NCI-H69 (cell line): ENCODE results near the gene NANOS1.

Source experiments
- DNase-seq: peaks from one replicate; lab custom pipeline; 2025; lab: John Stamatoyannopoulos, UW

NANOS1 gene

DNA sequence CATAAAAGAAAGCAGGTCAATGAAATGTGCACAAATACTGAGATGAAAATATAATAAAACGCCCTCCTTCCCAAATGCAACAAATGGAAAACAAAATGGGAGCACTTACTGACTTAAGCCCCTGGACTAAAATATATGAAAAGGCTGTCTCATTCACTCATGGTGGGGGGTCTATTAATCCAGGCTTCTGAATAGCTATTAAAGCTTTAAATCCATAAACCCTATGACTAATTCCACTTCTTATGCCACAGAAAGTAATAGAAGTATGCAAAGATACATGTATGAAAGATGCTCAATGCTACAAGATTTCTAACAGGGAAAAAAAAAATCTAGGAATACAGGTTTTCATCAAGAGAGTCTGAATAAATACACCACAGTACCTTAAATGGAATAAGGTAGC lies 30.6 kb downstream of the NANOS1 start:
- DNase-seq: no peak

DNA sequence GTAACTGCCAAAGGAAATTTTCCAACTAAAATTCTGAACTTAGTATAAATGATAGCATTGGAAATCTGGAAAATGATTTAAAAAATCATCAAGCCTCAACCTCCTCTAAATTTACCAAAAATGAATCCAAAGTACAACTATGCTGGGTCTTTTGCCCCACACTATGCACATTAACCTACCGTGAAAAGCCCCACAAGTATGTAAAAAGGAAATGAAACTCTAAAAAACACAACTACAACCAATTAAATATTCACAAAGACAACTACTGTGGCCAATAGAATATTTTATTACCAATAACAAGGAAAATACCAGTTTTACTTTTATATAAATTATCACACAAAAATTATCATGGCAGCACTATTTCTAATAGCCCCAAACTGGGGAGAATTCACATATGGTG lies 31.8 kb downstream of the NANOS1 start:
- no peak for DNase-seq

DNA sequence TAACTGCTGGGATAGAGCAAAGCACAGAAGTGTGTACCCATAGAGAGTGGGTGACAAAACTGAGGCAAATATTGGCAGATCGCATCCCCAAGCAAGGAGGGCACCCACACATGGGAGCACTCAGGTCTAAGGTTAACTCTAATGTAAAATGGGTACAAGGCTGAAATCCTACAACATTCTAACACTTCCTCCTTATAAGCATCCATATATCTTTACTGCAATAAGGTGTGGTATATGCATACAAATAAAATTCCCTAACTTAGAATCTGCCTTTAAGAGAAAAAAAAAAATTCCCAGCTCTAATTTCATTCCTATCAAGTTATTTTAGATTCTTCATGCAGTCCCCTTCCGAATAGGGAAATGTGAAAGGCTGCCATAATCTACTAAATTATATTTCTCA lies 32.4 kb downstream of the NANOS1 start:
- no peak for DNase-seq

DNA sequence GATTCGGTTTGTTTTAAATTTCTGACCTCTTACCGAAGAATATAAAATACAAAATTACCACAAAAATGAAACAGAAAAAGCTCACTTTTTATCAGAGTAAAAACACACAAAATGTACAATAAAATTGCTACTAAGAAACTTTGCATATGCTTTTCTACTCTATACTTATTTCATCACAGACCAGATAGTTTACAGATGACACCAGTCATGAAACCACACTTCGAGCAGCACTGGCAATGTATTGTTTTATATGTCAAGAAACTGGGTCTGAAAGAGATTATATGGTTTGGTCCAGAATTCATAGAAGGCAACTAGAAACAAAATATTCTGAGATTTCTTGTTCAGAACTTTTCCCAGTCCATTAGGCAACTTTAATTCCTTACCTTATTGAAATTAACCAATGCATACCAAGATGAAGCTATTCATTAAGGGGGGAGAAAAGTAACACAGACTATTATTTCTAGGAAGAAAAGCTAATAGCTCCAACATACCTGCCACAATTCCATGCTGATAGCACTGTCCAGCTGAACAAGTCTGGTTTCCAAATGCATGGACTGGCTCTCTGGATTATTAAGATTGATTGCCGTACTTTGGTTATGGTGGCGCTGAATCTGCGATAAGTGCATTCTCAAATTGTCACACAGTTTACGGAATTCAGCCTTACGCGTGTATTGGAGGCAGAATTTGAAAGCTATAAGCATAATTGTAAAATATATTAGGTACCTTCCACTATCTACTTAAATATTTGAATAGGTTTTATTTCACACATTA lies 41.1 kb downstream of the NANOS1 start:
- DNase-seq: no peak

DNA sequence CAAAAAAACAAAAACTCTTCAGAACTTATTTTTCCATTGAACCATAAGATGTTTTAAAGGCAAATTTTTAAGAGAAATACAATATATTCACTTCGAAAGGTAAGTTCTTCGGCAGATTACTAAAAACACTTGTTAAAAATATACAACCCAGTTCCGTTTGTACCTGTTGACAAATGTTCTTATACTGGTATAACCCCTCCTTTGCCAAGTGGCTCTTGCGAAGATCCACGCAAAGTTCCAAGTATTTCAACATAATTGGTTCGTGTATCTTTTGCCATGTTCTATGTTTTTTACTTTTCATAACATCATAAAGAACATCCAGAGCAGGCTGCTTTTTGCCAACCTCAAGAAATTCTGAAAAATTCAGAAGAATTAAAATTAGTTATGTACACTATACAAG lies 44.1 kb downstream of the NANOS1 start:
- DNase-seq: no peak

DNA sequence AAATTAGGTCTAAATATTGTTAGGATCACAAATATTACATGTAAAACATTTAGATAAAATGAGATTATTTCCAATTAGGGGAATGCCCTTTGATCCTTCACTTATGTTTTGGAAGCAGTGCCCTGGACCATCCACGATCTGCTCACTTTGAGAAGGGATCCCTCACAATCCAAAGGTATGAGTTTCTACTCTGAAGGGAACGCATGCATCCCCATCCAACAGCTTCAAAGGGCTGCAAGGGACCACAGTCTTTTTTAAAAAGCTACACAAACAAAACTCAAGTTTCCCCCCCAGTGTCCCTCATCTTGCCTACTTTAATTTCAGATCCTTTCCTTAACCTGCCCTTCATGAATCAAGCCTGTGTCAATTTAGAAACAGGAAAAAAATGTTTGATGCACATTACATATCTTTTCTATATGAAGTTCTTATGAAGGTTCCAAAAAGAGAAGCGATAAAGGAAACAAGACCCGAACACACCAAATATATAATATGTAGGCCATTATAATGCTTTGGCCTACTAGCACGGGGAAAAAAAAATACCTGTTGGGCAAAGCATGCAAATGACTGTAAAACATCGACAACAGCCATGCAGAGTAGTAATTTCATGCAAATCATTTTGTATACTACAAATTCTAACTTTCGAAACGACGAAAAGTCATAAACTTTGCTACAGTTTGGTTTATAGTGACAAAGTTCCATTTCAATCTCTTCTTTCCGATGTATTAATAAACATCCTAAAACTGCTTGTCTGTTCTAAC lies 49.1 kb downstream of the NANOS1 start:
- no peak for DNase-seq

DNA sequence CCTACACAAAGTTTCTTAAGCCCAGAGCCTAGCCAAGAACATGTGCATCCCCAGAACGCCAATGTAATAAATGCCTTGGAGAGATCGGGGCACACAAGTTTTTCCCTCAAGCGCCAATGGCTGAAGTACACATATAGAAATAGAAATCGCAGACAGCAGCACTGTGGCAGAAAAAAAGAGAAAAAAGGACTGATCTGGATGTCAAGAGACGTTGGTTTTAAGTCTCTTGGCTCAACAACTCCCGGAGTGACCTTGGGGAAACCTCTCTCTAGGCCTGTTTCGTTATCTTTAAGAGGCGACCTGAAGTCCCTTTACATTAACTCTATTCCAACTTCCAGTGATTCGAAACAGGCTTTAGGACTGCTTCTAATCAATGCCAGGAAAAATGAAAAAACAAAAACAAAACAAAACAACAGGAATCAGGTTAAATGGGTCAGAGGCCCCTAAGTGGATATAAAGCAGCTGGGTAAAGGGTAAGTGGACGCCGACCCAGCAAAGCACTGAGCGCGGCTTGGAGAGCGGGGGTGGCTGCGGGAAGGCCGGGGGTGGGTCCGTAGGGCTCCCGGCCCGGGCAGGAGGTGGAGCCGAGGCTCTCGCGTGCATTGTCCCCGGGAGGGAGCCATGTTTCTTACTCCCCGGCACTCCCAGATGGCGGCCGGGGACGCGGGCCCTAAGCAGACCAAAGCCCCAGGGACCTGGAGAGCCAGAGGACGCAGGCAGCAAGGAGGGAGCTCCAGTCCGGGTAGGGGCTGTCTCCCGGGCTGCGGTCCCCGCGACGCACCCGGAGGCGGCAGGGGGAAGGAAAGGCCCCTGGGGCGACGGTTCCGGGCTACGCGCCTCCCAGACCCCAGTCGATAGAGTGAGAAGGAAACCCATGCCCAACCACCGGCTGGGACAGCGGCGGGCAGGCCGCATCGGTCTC lies 50.3 kb downstream of the NANOS1 start:
- peak; percentile 62 for DNase-seq

DNA sequence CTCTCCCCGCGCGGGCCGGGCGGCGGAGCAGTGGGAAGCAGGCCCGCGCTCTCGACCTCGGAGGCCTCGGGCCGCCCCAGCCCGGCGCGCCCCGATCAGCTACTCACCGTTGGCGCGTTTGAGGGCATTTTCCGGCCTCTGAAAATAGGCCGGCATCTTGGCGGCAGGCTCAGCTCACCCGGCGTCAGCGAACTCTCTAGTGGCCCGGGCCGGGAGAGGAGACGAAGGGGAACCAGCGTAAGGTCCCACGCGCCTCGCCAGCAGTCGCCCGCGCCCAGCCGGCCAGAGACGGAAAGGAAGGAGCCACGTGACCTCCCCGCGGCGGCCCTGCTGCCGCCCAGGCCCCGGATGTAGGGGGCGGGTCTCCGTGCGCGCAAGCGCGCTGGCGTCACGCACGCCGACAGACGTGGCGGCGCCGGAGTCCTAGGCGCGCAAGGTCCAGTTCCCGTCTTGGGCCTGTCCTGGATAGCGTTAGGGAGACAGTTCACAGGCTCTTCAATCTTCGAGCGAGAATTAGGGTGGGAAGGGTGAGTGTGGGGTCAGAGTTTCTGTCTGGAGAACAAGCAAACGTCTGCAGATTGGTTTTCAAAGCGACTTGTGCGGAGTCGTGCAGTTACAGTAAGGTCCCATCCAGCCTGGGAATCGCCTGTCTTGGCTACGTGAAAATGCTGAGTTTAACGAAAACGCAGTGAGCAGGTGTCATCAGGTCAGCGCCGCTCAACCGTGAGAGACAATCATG lies 51.2 kb downstream of the NANOS1 start, which contains the start of gene EIF3A:
EIF3A (minus strand) TSS at position 297 of the 739 bp plus-strand sequence; CDS start at position 156, 141 bp downstream.
- DNase-seq: peak; percentile 89
